GM23338 (cell line): ENCODE results near the gene PPP2R5E.

ENCODE experiments used
- CTCF ChIP-seq, 2 experiments: fragments of 200-600 bp in 1 of 2; sonication (generic) in 1 of 2; conservative IDR thresholded peaks; 2 replicates each; pipeline versions ENCODE4 v1.5.1 to v1.6.1; 2016 to 2017; ENCODE audit warnings: antibody characterized with exemption in 2 of 2, low read depth in 2 of 2, mild to moderate bottlenecking in 2 of 2, moderate library complexity in 1 of 2
- EZH2 ChIP-seq: fragments of 200-600 bp; sonication (generic); IDR thresholded peaks from one replicate; pipeline ENCODE4 v1.8.0; 2017; ENCODE audit warnings: antibody characterized with exemption, mild to moderate bottlenecking, low read depth; ENCODE audit not compliant: unreplicated experiment
- JUNB ChIP-seq: IDR thresholded peaks from one replicate; pipeline ENCODE4 v1.6.1; 2016; ENCODE audit warnings: antibody characterized with exemption; ENCODE audit not compliant: unreplicated experiment
- POLR2AphosphoS5 ChIP-seq: IDR thresholded peaks from 2 replicates; pipeline ENCODE4 v1.6.1; 2016; ENCODE audit warnings: antibody characterized with exemption, low read depth
- REST ChIP-seq: IDR thresholded peaks from one replicate; pipeline ENCODE4 v1.6.1; 2018; ENCODE audit warnings: antibody characterized with exemption; ENCODE audit not compliant: unreplicated experiment
- STAT1 ChIP-seq: IDR thresholded peaks from one replicate; pipeline ENCODE4 v1.6.1; 2016; ENCODE audit warnings: antibody characterized with exemption; ENCODE audit not compliant: unreplicated experiment
- ZNF114 ChIP-seq: fragments of 250-450 bp; sonication (Bioruptor Pico); IDR thresholded peaks from 2 replicates; pipeline ENCODE4 v1.5.0; 2020; ENCODE audit warnings: mild to moderate bottlenecking, moderate library complexity

GRCh38 chr14:63545431-63545830 is 2.3 kb upstream of the PPP2R5E start:
- no peak for TF ChIP-seq EZH2
- no peak for TF ChIP-seq CTCF (conservative IDR thresholded peaks at IDR 0.05; ENCODE audit: low read depth in 2 of 2)
- no peak for TF ChIP-seq JUNB
- TF ChIP-seq REST, result no peak
- TF ChIP-seq POLR2AphosphoS5, result no peak
- TF ChIP-seq ZNF114 (CRISPR knock-in tag), result no peak
- no peak for TF ChIP-seq STAT1
